Activated B cell treated with CpG ODN at 0.5 μM for 24 hours (primary cell): ENCODE data around the gene ELK4. TPM values are rescaled to one million over a fixed set of nuclear protein-coding genes. Genes with fewer than 3 reads are reported as not detected.

Experiments
- ATAC-seq: fragments of 200-7000 bp; cut with Tn5 transposase; one replicate; pipeline ENCODE4 v1.10.0; 2021; ENCODE audit warnings: low read depth, mild to moderate bottlenecking, moderate library complexity
- CTCF ChIA-PET: fragments of 350-600 bp; sonication (Branson Sonifier 250); formaldehyde crosslinking; loops from one replicate; lab custom pipeline; 2021; ENCODE audit warnings: antibody characterized with exemption; lab: Charles Lee
- POLR2A ChIA-PET: fragments of 350-600 bp; sonication (Branson Sonifier 250); formaldehyde crosslinking; loops from one replicate; lab custom pipeline; 2021; ENCODE audit warnings: antibody characterized with exemption; lab: Charles Lee
- DNase-seq: peaks from one replicate; pipeline ENCODE4 v3.0.0; 2022
- H3K27ac Mint-ChIP-seq: one replicate; pipeline ENCODE4 v1.8.0; 2020; ENCODE audit warnings: mixed read lengths
- H3K27me3 Mint-ChIP-seq: one replicate; pipeline ENCODE4 v1.8.0; 2021; ENCODE audit warnings: mixed read lengths
- H3K36me3 Mint-ChIP-seq: one replicate; pipeline ENCODE4 v1.8.0; 2021; ENCODE audit warnings: low read depth, mixed read lengths
- H3K4me1 Mint-ChIP-seq: one replicate; pipeline ENCODE4 v1.8.0; 2021; ENCODE audit warnings: mixed read lengths
- H3K4me3 Mint-ChIP-seq: one replicate; pipeline ENCODE4 v1.8.0; 2020; ENCODE audit warnings: mild to moderate bottlenecking, mixed read lengths
- H3K9me3 Mint-ChIP-seq: one replicate; pipeline ENCODE4 v1.8.0; 2020; ENCODE audit warnings: mixed read lengths
- CTCF ChIP-seq: fragments of 200-600 bp; IDR thresholded peaks from one replicate; pipeline ENCODE4 v1.8.0; 2022; ENCODE audit warnings: antibody characterized with exemption, mild to moderate bottlenecking
- intact Hi-C: fragments of 100-400 bp; cut with micrococcal nuclease; formaldehyde crosslinking; loops from one replicate; pipeline ENCODE4 v1.15.1; 2024
- total RNA-seq: library from RNA; stranded (reverse); gene quantifications from 2 replicates; pipeline ENCODE4 v1.2.3, GENCODE V29; 2022

The ELK4 gene
- total RNA-seq, 1 donor from 2014 or later, result 141 TPM

DNA sequence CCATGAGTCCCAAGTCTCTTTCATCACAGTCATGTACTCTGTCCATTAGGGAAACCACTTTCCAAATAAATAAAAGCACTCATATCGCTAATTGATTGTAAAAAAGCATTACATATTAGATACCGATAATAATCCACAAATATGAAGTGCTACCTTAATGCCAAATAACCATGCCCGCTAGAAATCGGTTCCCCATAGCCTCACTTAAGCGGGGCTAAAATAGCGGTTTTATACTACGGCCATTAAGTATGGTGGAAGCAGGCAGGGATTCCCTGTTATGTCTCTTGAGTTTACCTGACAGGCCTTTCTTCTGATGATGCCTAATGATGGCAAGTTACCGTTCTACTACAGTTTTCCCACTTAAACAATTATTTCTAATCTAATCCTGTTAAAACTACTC lies 3.9 kb downstream of the ELK4 start:
- no peak overlapping the region for H3K4me3 Mint-ChIP-seq
- no peak for TF ChIP-seq CTCF
- POLR2A ChIA-PET, result interaction anchor here (0.6 kb wide), 2 partner anchors 34 to 42 kb away, joined by 5 to 6 read pairs; no protein-coding TSS in a partner anchor

DNA sequence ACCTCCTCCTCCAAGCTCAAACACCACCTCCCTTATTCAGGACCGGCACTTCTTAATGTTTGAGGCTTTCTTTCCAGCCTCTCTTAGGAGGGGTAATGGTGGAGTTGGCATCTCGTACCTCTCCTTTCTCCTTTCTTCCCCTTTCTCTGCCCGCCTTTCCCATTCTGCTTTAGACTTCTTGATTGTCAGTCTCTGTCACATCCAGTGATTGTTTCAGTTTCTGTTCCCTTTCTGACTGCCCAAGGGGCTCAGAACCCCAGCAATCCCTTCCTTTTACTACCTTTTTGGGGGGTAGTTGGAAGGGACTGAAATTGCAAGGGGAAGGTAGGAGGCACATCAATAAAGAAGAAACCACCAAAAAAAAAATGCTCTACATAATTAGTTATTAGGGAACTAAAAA lies 5.6 kb downstream of the ELK4 start:
- POLR2A ChIA-PET, result no interaction called here
- no peaks in the 10 kb centered on the region for H3K27me3 Mint-ChIP-seq
- H3K9me3 Mint-ChIP-seq, result no peaks in the 10 kb centered on the region
- H3K27ac Mint-ChIP-seq, result peak overlapping the region; percentile 88
- no peak for TF ChIP-seq CTCF
- intact Hi-C loops, result no loop called here
- peak overlapping the region; percentile 63 for H3K4me3 Mint-ChIP-seq
- no peak for ATAC-seq
- CTCF ChIA-PET, result no interaction called here
- peaks cover 75% of the 10 kb centered on the region for H3K4me1 Mint-ChIP-seq
- peaks cover 62% of the 10 kb centered on the region for H3K36me3 Mint-ChIP-seq
- no peak for DNase-seq

More for the DNA sequence above, 3.9 kb downstream of the ELK4 start:
- Mint-ChIP-seq H3K36me3 (peaks cover 49% of the 10 kb centered on the region), H3K9me3 (no peaks in the 10 kb centered on the region), H3K27me3 (no peaks in the 10 kb centered on the region), H3K27ac (peak overlapping the region; percentile 96), H3K4me1 (peaks cover 78% of the 10 kb centered on the region)
- no peak for ATAC-seq
- CTCF ChIA-PET, result interaction anchor here (3.5 kb wide), 1 partner anchor 36 kb away, joined by 31 read pairs; no protein-coding TSS in a partner anchor
- DNase-seq, result no peak
- intact Hi-C loops, result no loop called here

GRCh38 chr1:205623646-205624045 lies 8.2 kb downstream of the ELK4 start:
- H3K9me3 Mint-ChIP-seq, result no peaks in the 10 kb centered on the region
- no peak for DNase-seq
- no peak overlapping the region for H3K27ac Mint-ChIP-seq
- H3K27me3 Mint-ChIP-seq, result no peaks in the 10 kb centered on the region
- H3K4me1 Mint-ChIP-seq, result peaks cover 57% of the 10 kb centered on the region
- POLR2A ChIA-PET, result interaction anchor here (1.1 kb wide), 1 partner anchor 9 kb away, joined by 5 read pairs; no protein-coding TSS in a partner anchor
- H3K36me3 Mint-ChIP-seq, result peaks cover 73% of the 10 kb centered on the region
- no peak overlapping the region for H3K4me3 Mint-ChIP-seq
- CTCF ChIA-PET, result interaction anchor here (0.6 to 2.8 kb wide), 5 partner anchors 9 to 767 kb away, joined by 3 to 8 read pairs (median 4); no protein-coding TSS in a partner anchor
- ATAC-seq, result no peak
- intact Hi-C loops, result no loop called here
- TF ChIP-seq CTCF, result no peak

DNA sequence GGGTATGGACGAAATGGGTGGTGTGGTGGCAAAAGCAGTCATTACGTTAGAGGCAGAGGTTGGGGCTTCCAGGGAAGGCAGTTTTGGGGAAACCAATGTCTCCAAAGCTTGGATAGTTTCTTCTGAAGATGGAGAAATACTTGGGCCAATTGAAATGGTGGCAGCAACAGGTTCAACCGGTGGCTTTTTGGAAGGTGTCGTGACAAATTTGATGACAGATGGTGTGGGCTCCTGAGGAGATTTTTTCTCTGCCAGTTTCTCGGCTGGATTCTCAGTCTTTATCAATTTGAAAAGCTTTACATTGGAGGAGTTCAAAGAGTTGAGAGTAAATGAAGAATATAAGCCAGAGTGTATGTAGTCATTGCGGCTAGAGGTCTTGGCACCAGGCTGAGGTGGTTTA lies 11.5 kb downstream of the ELK4 start:
- Mint-ChIP-seq H3K27ac (no peak overlapping the region), H3K9me3 (no peaks in the 10 kb centered on the region), H3K27me3 (no peaks in the 10 kb centered on the region), H3K36me3 (peaks cover 82% of the 10 kb centered on the region), H3K4me3 (no peak overlapping the region), H3K4me1 (peaks cover 25% of the 10 kb centered on the region)
- ChIA-PET POLR2A (no interaction called here), CTCF (no interaction called here)
- ATAC-seq, result no peak
- TF ChIP-seq CTCF, result no peak
- intact Hi-C loops, result no loop called here
- DNase-seq, result no peak

DNA sequence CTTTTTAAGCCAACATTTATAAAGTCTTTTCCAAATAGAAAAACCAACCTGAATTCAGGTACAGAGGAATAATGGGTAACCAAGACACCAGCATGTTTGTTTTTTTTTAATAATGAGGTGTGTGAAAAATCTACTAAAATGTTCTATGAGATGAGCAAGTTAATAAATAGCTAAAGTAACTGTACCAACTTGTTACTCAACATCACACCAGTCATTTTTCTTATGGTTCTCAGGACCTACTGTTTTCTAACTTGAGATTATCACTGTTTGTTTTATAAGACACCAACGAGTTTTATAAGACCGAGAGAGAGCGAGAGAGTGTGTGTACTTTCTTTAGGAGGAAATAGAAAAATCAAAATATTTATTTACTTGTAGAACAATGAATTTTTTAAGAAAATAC lies 12.4 kb downstream of the ELK4 start:
- Mint-ChIP-seq H3K27me3 (no peaks in the 10 kb centered on the region), H3K9me3 (no peaks in the 10 kb centered on the region), H3K36me3 (peaks cover 84% of the 10 kb centered on the region), H3K27ac (no peak overlapping the region), H3K4me1 (peaks cover 19% of the 10 kb centered on the region), H3K4me3 (no peak overlapping the region)
- intact Hi-C loops, result loop anchor here (2.0 kb wide), 1 partner anchor 13 kb away; the partner anchor contains the start of gene ELK4
- POLR2A ChIA-PET, result no interaction called here
- TF ChIP-seq CTCF, result no peak
- CTCF ChIA-PET, result no interaction called here
- ATAC-seq (no peak), DNase-seq (no peak)
